GM12891 (cell line): ENCODE measurements around the gene PTPDC1.
"Not testable (repeated sequence)": the region's sequence is repeated elsewhere in the genome, so short reads cannot be mapped to it uniquely, and the experiment has no call there.

Experiments used
- POLR2A ChIP-seq: IDR thresholded peaks from 2 replicates; pipeline ENCODE4 v1.6.1; 2011; ENCODE audit warnings: low read depth, low read length, control low read depth
- POLR2AphosphoS5 ChIP-seq: IDR thresholded peaks from 2 replicates; pipeline ENCODE4 v1.6.1; 2011; ENCODE audit warnings: low read depth, low read length, control low read depth
- TAF1 ChIP-seq: IDR thresholded peaks from 2 replicates; pipeline ENCODE4 v1.6.1; 2011; ENCODE audit warnings: low read depth, low read length, control low read depth

DNA sequence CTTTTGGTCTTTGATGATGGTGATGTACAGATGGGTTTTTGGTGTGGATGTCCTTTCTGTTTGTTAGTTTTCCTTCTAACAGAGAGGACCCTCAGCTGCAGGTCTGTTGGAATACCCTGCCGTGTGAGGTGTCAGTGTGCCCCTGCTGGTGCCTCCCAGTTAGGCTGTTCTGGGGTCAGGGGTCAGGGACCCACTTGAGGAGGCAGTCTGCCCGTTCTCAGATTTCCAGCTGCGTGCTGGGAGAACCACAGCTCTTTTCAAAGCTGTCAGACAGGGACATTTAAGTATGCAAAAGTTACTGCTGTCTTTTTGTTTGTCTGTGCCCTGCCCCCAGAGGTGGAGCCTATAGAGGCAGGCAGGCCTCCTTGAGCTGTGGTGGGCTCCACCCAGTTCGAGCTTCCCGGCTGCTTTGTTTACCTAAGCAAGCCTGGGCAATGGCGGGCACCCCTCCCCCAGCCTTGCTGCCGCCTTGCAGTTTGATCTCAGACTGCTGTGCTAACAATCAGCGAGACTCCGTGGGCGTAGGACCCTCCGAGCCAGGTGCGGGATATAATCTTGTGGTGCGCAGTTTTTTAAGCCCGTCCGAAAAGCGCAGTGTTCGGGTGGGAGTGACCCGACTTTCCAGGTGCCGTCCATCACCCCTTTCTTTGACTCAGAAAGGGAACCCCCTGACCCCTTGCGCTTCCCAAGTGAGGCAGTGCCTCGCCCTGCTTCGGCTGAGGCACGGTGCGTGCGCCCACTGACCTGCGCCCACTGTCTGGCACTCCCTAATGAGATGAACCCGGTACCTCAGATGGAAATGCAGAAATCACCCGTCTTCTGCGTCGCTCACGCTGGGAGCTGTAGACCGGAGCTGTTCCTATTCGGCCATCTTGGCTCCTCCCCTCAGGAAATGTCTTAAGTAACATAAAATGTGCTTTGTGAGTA lies 10.2 kb downstream of the PTPDC1 start:
- not testable (repeated sequence) for TF ChIP-seq POLR2AphosphoS5, TAF1, POLR2A
